Muscle of leg (tissue), 11 donors: ENCODE results near the gene RASSF1. TPM values are rescaled to one million over a fixed set of nuclear protein-coding genes. Genes with fewer than 3 reads are reported as not detected.

Source experiments
- DNase-seq: peaks from one replicate; pipeline ENCODE4 v3.0.0; 2013
- H3K27ac ChIP-seq: one replicate; pipeline ENCODE4 v1.5.1; 2013; ENCODE audit warnings: mild to moderate bottlenecking, low read length, control low read depth
- H3K27me3 ChIP-seq: one replicate; pipeline ENCODE4 v1.6.1; 2013; ENCODE audit warnings: low read length; ENCODE audit not compliant: control insufficient read depth, insufficient read depth
- H3K36me3 ChIP-seq: one replicate; pipeline ENCODE4 v1.6.1; 2013; ENCODE audit warnings: low read length; ENCODE audit not compliant: control insufficient read depth, insufficient read depth
- H3K4me1 ChIP-seq: one replicate; pipeline ENCODE4 v1.6.1; 2013; ENCODE audit warnings: low read length; ENCODE audit not compliant: control insufficient read depth, insufficient read depth
- H3K4me3 ChIP-seq: one replicate; pipeline ENCODE4 v1.5.1; 2013; ENCODE audit warnings: low read length, control low read depth
- H3K9me3 ChIP-seq: replicated peaks from 2 replicates; pipeline ENCODE4 v1.6.1; 2013; ENCODE audit warnings: low read depth, low read length; ENCODE audit not compliant: control insufficient read depth
- WGBS: methylation state at CpG from one replicate; pipeline ENCODE4 v1.1.5; 2013; ENCODE audit warnings: missing lambda C conversion rate; ENCODE audit not compliant: insufficient coverage; 5-methylcytosine and 5-hydroxymethylcytosine counted together
- polyA plus RNA-seq, 8 donors: library from polyadenylated mRNA; unstranded; fragments of 120-200 nt; gene quantifications; one replicate each; pipeline versions ENCODE4 v1.2.1 to v1.2.3, GENCODE V29; 2013; ENCODE audit warnings: inconsistent platforms in 1 of 8, low replicate concordance in 1 of 8; ENCODE audit not compliant: insufficient read length in 8 of 8, insufficient read depth in 1 of 8
- total RNA-seq: library from RNA; stranded (reverse); fragments of 120-200 nt; gene quantifications from one replicate; pipeline ENCODE4 v1.2.4, GENCODE V29; 2013

RASSF1 gene
- total and polyA plus RNA-seq, 9 donors = 33.9 to 47.7 (median 38.8) TPM

- DNase-seq = peak; percentile 74
- Histone ChIP-seq H3K27me3 (no peaks in the 10 kb centered on the region), H3K9me3 (no peaks in the 10 kb centered on the region), H3K4me3 (peak overlapping the region; percentile 80), H3K27ac (peak overlapping the region; percentile 98), H3K4me1 (peaks cover 76% of the 10 kb centered on the region), H3K36me3 (peaks cover 25% of the 10 kb centered on the region)
- WGBS = under 1% methylated on average over 29 of the region's 31 CpGs
Observed at GRCh38 chr3:50336452-50337174, 4.0 kb downstream of the RASSF1 start.

GRCh38 chr3:50334339-50335075 is 6.1 kb downstream of the RASSF1 start:
- Histone ChIP-seq H3K27me3 (no peaks in the 10 kb centered on the region), H3K27ac (peak overlapping the region; percentile 89), H3K4me1 (peaks cover 56% of the 10 kb centered on the region), H3K4me3 (no peak overlapping the region), H3K36me3 (peaks cover 46% of the 10 kb centered on the region), H3K9me3 (no peaks in the 10 kb centered on the region)
- no peak for DNase-seq
- 50% methylated on average over 4 of the region's 5 CpGs for WGBS

GRCh38 chr3:50333744-50334328 is 6.8 kb downstream of the RASSF1 start:
- H3K9me3 ChIP-seq = no peaks in the 10 kb centered on the region
- DNase-seq = peak; percentile 86
- peaks cover 49% of the 10 kb centered on the region for H3K4me1 ChIP-seq
- no peak overlapping the region for H3K4me3 ChIP-seq
- peak overlapping the region; percentile 89 for H3K27ac ChIP-seq
- H3K36me3 ChIP-seq = peaks cover 49% of the 10 kb centered on the region
- 64% methylated on average over 3 of the region's 12 CpGs for WGBS
- no peaks in the 10 kb centered on the region for H3K27me3 ChIP-seq

- Histone ChIP-seq H3K27me3 (no peaks in the 10 kb centered on the region), H3K4me3 (no peak overlapping the region), H3K4me1 (peaks cover 48% of the 10 kb centered on the region), H3K27ac (no peak overlapping the region), H3K9me3 (no peaks in the 10 kb centered on the region), H3K36me3 (peaks cover 49% of the 10 kb centered on the region)
- no peak for DNase-seq
- 95% methylated on average over 14 of the region's 19 CpGs for WGBS
Observed at GRCh38 chr3:50331364-50331907, 9.2 kb downstream of the RASSF1 start.

- Histone ChIP-seq H3K4me1 (peaks cover 40% of the 10 kb centered on the region), H3K9me3 (no peaks in the 10 kb centered on the region), H3K27me3 (no peaks in the 10 kb centered on the region), H3K36me3 (peaks cover 53% of the 10 kb centered on the region), H3K27ac (no peak overlapping the region), H3K4me3 (no peak overlapping the region)
- 91% methylated on average over 10 of the region's 10 CpGs for WGBS
- DNase-seq = no peak
Observed at GRCh38 chr3:50330330-50330729, 10.3 kb downstream of the RASSF1 start.

- no peaks in the 10 kb centered on the region for H3K27me3 ChIP-seq
- DNase-seq = peak; percentile 98
- WGBS = under 1% methylated on average over 53 of the region's 55 CpGs
- peak within 1 kb of the TSS; percentile 83 for H3K4me3 ChIP-seq
- no peaks in the 10 kb centered on the region for H3K9me3 ChIP-seq
- peaks cover 36% of the 10 kb centered on the region for H3K4me1 ChIP-seq
- peaks cover 50% of the 10 kb centered on the region for H3K36me3 ChIP-seq
- peak within 1 kb of the TSS; percentile 86 for H3K27ac ChIP-seq
Observed at GRCh38 chr3:50327943-50328691, 12.5 kb downstream of the RASSF1 start, which contains the start of gene TUSC2. Gene TUSC2, minus strand, starts transcription at chr3:50328223. Its CDS starts 124 bp downstream, at chr3:50328099.

GRCh38 chr3:50327129-50327528 is 13.5 kb downstream of the RASSF1 start:
- no peaks in the 10 kb centered on the region for H3K27me3 ChIP-seq
- no peak overlapping the region for H3K27ac ChIP-seq
- WGBS = 57% methylated on average over 1 of the region's 4 CpGs
- peaks cover 44% of the 10 kb centered on the region for H3K4me1 ChIP-seq
- peaks cover 45% of the 10 kb centered on the region for H3K36me3 ChIP-seq
- H3K9me3 ChIP-seq = no peaks in the 10 kb centered on the region
- peak; percentile 25 for DNase-seq
- H3K4me3 ChIP-seq = peak overlapping the region; percentile 83

- peaks cover 35% of the 10 kb centered on the region for H3K36me3 ChIP-seq
- WGBS = 100% methylated on average over 1 of the region's 8 CpGs
- peaks cover 49% of the 10 kb centered on the region for H3K4me1 ChIP-seq
- H3K9me3 ChIP-seq = no peaks in the 10 kb centered on the region
- H3K4me3 ChIP-seq = no peak overlapping the region
- no peak overlapping the region for H3K27ac ChIP-seq
- peak; percentile 7 for DNase-seq
- H3K27me3 ChIP-seq = no peaks in the 10 kb centered on the region
Observed at GRCh38 chr3:50326182-50326541, 14.5 kb downstream of the RASSF1 start.

- Histone ChIP-seq H3K27me3 (no peaks in the 10 kb centered on the region), H3K36me3 (peaks cover 30% of the 10 kb centered on the region), H3K27ac (no peak overlapping the region), H3K4me3 (no peak overlapping the region), H3K9me3 (no peaks in the 10 kb centered on the region), H3K4me1 (peaks cover 51% of the 10 kb centered on the region)
- DNase-seq = no peak
- 96% methylated on average over 5 of the region's 11 CpGs for WGBS
Observed at GRCh38 chr3:50325497-50326181, 15.0 kb downstream of the RASSF1 start.
